H1 (cell line): ENCODE results near the gene CALHM5. TPM values are rescaled to one million over a fixed set of nuclear protein-coding genes. Genes with fewer than 3 reads are reported as not detected.

Source experiments
- CTCF ChIA-PET: fragments of 300-600 bp; sonication (Branson Sonifier 250); formaldehyde crosslinking; loops from one replicate; lab custom pipeline; 2021; ENCODE audit not compliant: partially characterized antibody; lab: Charles Lee
- POLR2A ChIA-PET: fragments of 300-600 bp; sonication (Branson Sonifier 250); formaldehyde crosslinking; loops from one replicate; lab custom pipeline; 2021; ENCODE audit warnings: inconsistent platforms; ENCODE audit not compliant: partially characterized antibody; lab: Charles Lee
- DNase-seq, 2 experiments: peaks; one replicate each; pipeline versions ENCODE4 v3.0.0 to v3.0.0-alpha.2; 2010 to 2022; ENCODE audit warnings: low spot score in 2 of 2, low read depth in 1 of 2, mixed read lengths in 1 of 2
- FAIRE-seq: peaks from 2 replicates; lab custom pipeline; 2011; peaks lifted over from hg19 to GRCh38; lab: Jason Lieb, UNC
- H2AFZ ChIP-seq: 2 replicates; pipeline ENCODE4 v1.8.1; 2012; ENCODE audit warnings: low read length, inconsistent platforms
- H2AK5ac ChIP-seq: 2 replicates; pipeline ENCODE4 v1.6.1; 2013; ENCODE audit warnings: low read depth, low read length
- H2BK120ac ChIP-seq: replicated peaks from 2 replicates; pipeline ENCODE3; 2013; ENCODE audit warnings: low read depth, low read length, inconsistent platforms
- H2BK12ac ChIP-seq: 2 replicates; pipeline ENCODE4 v1.6.1; 2013; ENCODE audit warnings: low read depth, low read length
- H2BK15ac ChIP-seq: 2 replicates; pipeline ENCODE4 v1.6.1; 2013; ENCODE audit warnings: low read length
- H2BK20ac ChIP-seq: 2 replicates; pipeline ENCODE4 v1.6.1; 2013; ENCODE audit warnings: low read length
- H2BK5ac ChIP-seq: 2 replicates; pipeline ENCODE4 v1.6.1; 2013; ENCODE audit warnings: low read depth, low read length
- H3K14ac ChIP-seq: 2 replicates; pipeline ENCODE4 v1.6.1; 2013; ENCODE audit warnings: inconsistent platforms; ENCODE audit not compliant: insufficient read length
- H3K18ac ChIP-seq: 2 replicates; pipeline ENCODE4 v1.6.1; 2013; ENCODE audit warnings: low read length; ENCODE audit errors: extremely low read depth
- H3K23ac ChIP-seq: 2 replicates; pipeline ENCODE4 v1.6.1; 2013; ENCODE audit warnings: inconsistent platforms; ENCODE audit not compliant: insufficient read length
- H3K23me2 ChIP-seq: 2 replicates; pipeline ENCODE4 v1.6.1; 2013; ENCODE audit warnings: low read depth, low read length
- H3K27ac ChIP-seq: 2 replicates; pipeline ENCODE4 v1.6.1; 2011; ENCODE audit warnings: low read depth, low read length, inconsistent platforms
- H3K27me3 ChIP-seq, 4 experiments: replicated peaks in 1 of 4; 1 replicate in 1 of 4; 2 replicates in 3 of 4; pipeline versions ENCODE4 v1.6.1 to v1.8.1; 2011 to 2013; ENCODE audit warnings: low read length in 3 of 4, mild to moderate bottlenecking in 3 of 4, inconsistent platforms in 2 of 4, mixed read lengths in 2 of 4, moderate library complexity in 1 of 4; ENCODE audit not compliant: control insufficient read depth in 3 of 4, insufficient read depth in 3 of 4; ENCODE audit errors: extremely low read depth in 1 of 4
- H3K36me3 ChIP-seq, 4 experiments: 2 replicates each; pipeline versions ENCODE4 v1.6.1 to v1.8.1; 2011 to 2013; ENCODE audit warnings: mild to moderate bottlenecking in 4 of 4, low read length in 3 of 4, moderate library complexity in 2 of 4, control low read depth in 1 of 4, inconsistent platforms in 1 of 4; ENCODE audit not compliant: insufficient read depth in 4 of 4, control insufficient read depth in 2 of 4
- H3K4ac ChIP-seq: replicated peaks from 2 replicates; pipeline ENCODE3; 2013; ENCODE audit warnings: low read length, low read depth, mixed read lengths, inconsistent platforms; ENCODE audit not compliant: insufficient read length
- H3K4me1 ChIP-seq, 4 experiments: replicated peaks in 1 of 4; 1 replicate in 1 of 4; 2 replicates in 3 of 4; pipeline versions ENCODE4 v1.6.1 to v1.8.1; 2011 to 2013; ENCODE audit warnings: low read length in 3 of 4, inconsistent platforms in 2 of 4, mixed read lengths in 1 of 4; ENCODE audit not compliant: insufficient read depth in 4 of 4, control insufficient read depth in 3 of 4
- H3K4me2 ChIP-seq, 2 experiments: 2 replicates each; pipeline versions ENCODE4 v1.6.1 to v1.8.1; 2011 to 2013; ENCODE audit warnings: low read depth in 2 of 2, low read length in 2 of 2, control low read depth in 1 of 2, inconsistent platforms in 1 of 2, mild to moderate bottlenecking in 1 of 2; ENCODE audit not compliant: insufficient read depth in 1 of 2
- H3K4me3 ChIP-seq, 4 experiments: fragments of 200-600, 300-600 bp in 1 of 4; sonication (generic), shearing (Covaris generic), sonication (Bioruptor Twin) in 1 of 4; 2 replicates each; pipeline versions ENCODE4 v1.5.1 to v1.8.1; 2011 to 2016; ENCODE audit warnings: low read length in 4 of 4, low read depth in 3 of 4, control low read depth in 2 of 4, inconsistent platforms in 2 of 4, mild to moderate bottlenecking in 2 of 4, mixed read lengths in 1 of 4, moderate library complexity in 1 of 4; ENCODE audit not compliant: insufficient read depth in 2 of 4; ENCODE audit errors: extremely low read depth in 1 of 4
- H3K56ac ChIP-seq: replicated peaks from 2 replicates; pipeline ENCODE3; 2013; ENCODE audit warnings: low read depth, mild to moderate bottlenecking, mixed read lengths, low read length, inconsistent platforms; ENCODE audit not compliant: insufficient read length
- H3K79me1 ChIP-seq: 2 replicates; pipeline ENCODE4 v1.6.1; 2013; ENCODE audit warnings: low read depth, low read length, control low read depth
- H3K79me2 ChIP-seq, 2 experiments: 2 replicates each; pipeline versions ENCODE4 v1.6.1 to v1.8.1; 2012 to 2013; ENCODE audit warnings: low read length in 2 of 2, mild to moderate bottlenecking in 2 of 2, inconsistent platforms in 1 of 2; ENCODE audit not compliant: insufficient read depth in 2 of 2, control insufficient read depth in 1 of 2
- H3K9ac ChIP-seq, 4 experiments: replicated peaks in 1 of 4; 1 replicate in 1 of 4; 2 replicates in 3 of 4; pipeline versions ENCODE4 v1.6.1 to v1.8.1; 2011 to 2013; ENCODE audit warnings: low read depth in 3 of 4, low read length in 3 of 4, control low read depth in 2 of 4, mild to moderate bottlenecking in 2 of 4, moderate library complexity in 2 of 4, inconsistent platforms in 1 of 4; ENCODE audit errors: extremely low read depth in 1 of 4
- H3K9me3 ChIP-seq, 2 experiments: 2 replicates each; pipeline versions ENCODE4 v1.6.1 to v1.8.1; 2012 to 2013; ENCODE audit warnings: mild to moderate bottlenecking in 2 of 2, moderate library complexity in 2 of 2, control low read depth in 1 of 2, inconsistent platforms in 1 of 2, low read depth in 1 of 2, low read length in 1 of 2, mixed read lengths in 1 of 2; ENCODE audit not compliant: insufficient read depth in 2 of 2
- H4K20me1 ChIP-seq, 2 experiments: replicated peaks in 1 of 2; 2 replicates each; pipeline versions ENCODE3 to v1.8.1; 2011 to 2013; ENCODE audit warnings: inconsistent platforms in 2 of 2, low read length in 2 of 2, mild to moderate bottlenecking in 1 of 2; ENCODE audit not compliant: insufficient read depth in 2 of 2, control insufficient read depth in 1 of 2
- H4K5ac ChIP-seq: 2 replicates; pipeline ENCODE4 v1.6.1; 2013; ENCODE audit warnings: low read length, low read depth, mixed read lengths, inconsistent platforms; ENCODE audit not compliant: insufficient read length
- H4K8ac ChIP-seq: 2 replicates; pipeline ENCODE4 v1.8.0; 2013; ENCODE audit warnings: mild to moderate bottlenecking, moderate library complexity, low read length, inconsistent platforms; ENCODE audit not compliant: insufficient read depth; ENCODE audit errors: extremely low read depth
- H4K91ac ChIP-seq: replicated peaks from 2 replicates; pipeline ENCODE3; 2013; ENCODE audit warnings: low read length, mixed read lengths, inconsistent platforms; ENCODE audit not compliant: insufficient read length
- BACH1 ChIP-seq: IDR thresholded peaks from 2 replicates; pipeline ENCODE4 v1.6.1; 2012; ENCODE audit warnings: low read length, improper control_type of control experiment
- EP300 ChIP-seq, 2 experiments: IDR thresholded peaks; 1 replicate in 1 of 2; 2 replicates in 1 of 2; pipeline ENCODE4 v1.6.1; 2011 to 2012; ENCODE audit warnings: low read depth in 2 of 2, low read length in 2 of 2, mild to moderate bottlenecking in 2 of 2, borderline replicate concordance in 1 of 2, inconsistent platforms in 1 of 2, moderate library complexity in 1 of 2
- SRF ChIP-seq: IDR thresholded peaks from 2 replicates; pipeline ENCODE4 v1.6.1; 2011; ENCODE audit warnings: mild to moderate bottlenecking, low read depth, low read length, moderate library complexity
- WGBS, 2 experiments: shearing (Covaris generic) in 1 of 2; methylation state at CpG; one replicate each; pipeline versions ENCODE4 v1.1.6 to v1.1.7; 2013 to 2015; ENCODE audit warnings: low lambda C conversion rate in 2 of 2, mixed read lengths in 2 of 2, inconsistent platforms in 1 of 2, low coverage in 1 of 2, missing lambda C conversion rate in 1 of 2; ENCODE audit not compliant: insufficient replicate concordance in 2 of 2, insufficient coverage in 1 of 2, insufficient read length in 1 of 2; ENCODE audit errors: extremely low coverage in 1 of 2, missing lambda C conversion rate in 1 of 2; 5-methylcytosine and 5-hydroxymethylcytosine counted together
- polyA plus RNA-seq, 7 experiments: library from polyadenylated mRNA; depleted of rRNA in 3 of 7; stranded (reverse) in 5 of 7; unstranded in 2 of 7; fragments of >200 nt in 5 of 7; fragments of 200-250 nt in 2 of 7; gene quantifications; 1 replicate in 5 of 7; 2 replicates in 1 of 7; 4 replicates in 1 of 7; pipeline versions ENCODE4 v1.2.1 to v1.2.3, GENCODE V29; 2011 to 2013; ENCODE audit warnings: missing spikeins in 2 of 7, mixed read lengths in 2 of 7
- total RNA-seq: library from RNA; stranded (reverse); fragmentation: NEBNext Ultra II Directional; extraction: Animal tissue kit (Norgen Biotek cat#: 25700); gene quantifications from 2 replicates; pipeline ENCODE4 v1.2.1, GENCODE V29; 2021

CALHM5 gene
- total and polyA plus RNA-seq, 2 of the 8 experiments (the other 6 are each of a cell fraction or from before 2014, with no cell fraction given) = 0.05 to 0.09 TPM

DNA sequence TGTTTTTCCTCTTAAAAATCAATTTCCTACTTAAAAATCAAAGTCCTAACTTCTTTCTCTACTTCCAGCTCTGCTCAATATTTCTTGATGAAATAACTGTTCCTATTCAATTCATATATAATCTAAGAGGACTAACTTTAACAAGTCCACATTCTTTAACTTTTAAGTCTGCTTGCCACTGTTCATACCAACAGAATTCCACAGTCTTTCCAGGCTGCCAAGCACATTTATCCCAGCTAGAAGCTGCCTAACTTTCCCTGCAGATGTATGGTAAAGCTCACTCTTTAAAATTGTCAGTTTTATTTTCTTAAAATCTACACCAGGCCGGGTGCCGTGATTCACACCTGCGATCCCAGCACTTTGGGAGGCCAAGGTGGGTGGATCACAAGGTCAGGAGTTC, 38.7 kb upstream of the CALHM5 start:
- H2AK5ac ChIP-seq = no peak overlapping the region
- POLR2A ChIA-PET = no interaction called here

More for the DNA sequence above, 38.7 kb upstream of the CALHM5 start:
- H3K56ac ChIP-seq = no peak overlapping the region
- H3K9ac ChIP-seq = no peak overlapping the region
- no peak overlapping the region for H2BK12ac ChIP-seq
- no peak overlapping the region for H3K23ac ChIP-seq
- WGBS, 2 experiments = 93% methylated on average over 3 of the region's 3 CpGs; no CpG with 5 or more reads in 1 of the 2 experiments
- no peak overlapping the region for H2BK15ac ChIP-seq
- no peak overlapping the region for H4K8ac ChIP-seq
- H3K79me2 ChIP-seq = no peaks in the 10 kb centered on the region
- H3K4me2 ChIP-seq = no peak overlapping the region
- CTCF ChIA-PET = interaction anchor here (1.0 kb wide), 1 partner anchor 8 kb away, joined by 3 read pairs; no protein-coding TSS in a partner anchor
- H4K91ac ChIP-seq = no peak overlapping the region
- H3K23me2 ChIP-seq = no peaks in the 10 kb centered on the region
- no peak overlapping the region for H3K4me3 ChIP-seq
- FAIRE-seq = no peak
- no peak overlapping the region for H2BK120ac ChIP-seq
- H3K27ac ChIP-seq = no peak overlapping the region
- H3K4ac ChIP-seq = no peak overlapping the region
- H4K5ac ChIP-seq = no peak overlapping the region
- H3K14ac ChIP-seq = no peak overlapping the region
- no peaks in the 10 kb centered on the region for H3K36me3 ChIP-seq
- no peaks in the 10 kb centered on the region for H4K20me1 ChIP-seq
- DNase-seq = no peak
- H3K18ac ChIP-seq = no peak overlapping the region
- H2AFZ ChIP-seq = no peak overlapping the region
- H2BK20ac ChIP-seq = no peak overlapping the region
- H3K27me3 ChIP-seq = no peaks in the 10 kb centered on the region
- H3K79me1 ChIP-seq = no peaks in the 10 kb centered on the region
- TF ChIP-seq SRF (no peak), BACH1 (no peak), EP300 (IDR thresholded peaks at IDR 0.05; ENCODE audit: borderline replicate concordance in 1 of 2, low read depth in 2 of 2, low read length in 2 of 2) (no peak)
- no peaks in the 10 kb centered on the region for H3K9me3 ChIP-seq
- no peaks in the 10 kb centered on the region for H3K4me1 ChIP-seq
- no peak overlapping the region for H2BK5ac ChIP-seq
